ENCODE data around the gene ZNF22. TPM values are rescaled to one million over a fixed set of nuclear protein-coding genes. Genes with fewer than 3 reads are reported as not detected.

Gene ZNF22
- total and polyA plus RNA-seq, 2 experiments from 2014 or later, result 25.9 to 32.2 TPM

- TF ChIP-seq EZH2 (IDR thresholded peaks at IDR 0.05; ENCODE audit: borderline replicate concordance) (no peak), EZH2phosphoT487 (IDR thresholded peaks at IDR 0.05; ENCODE audit: low read depth, severe bottlenecking, unreplicated experiment) (no peak)
- no peaks in the 10 kb centered on the region for H3K9me3 ChIP-seq (ENCODE audit: low read depth)
- peaks cover 4% of the 10 kb centered on the region for H3K79me2 ChIP-seq
- no peaks in the 10 kb centered on the region for H3K9me2 ChIP-seq (replicated peaks; ENCODE audit: insufficient read depth)
- H3K36me3 ChIP-seq (replicated peaks; ENCODE audit: insufficient read depth, low read depth), result no peaks in the 10 kb centered on the region
- DNase-seq (ENCODE audit: low spot score), result peak; percentile 98
- whole genome bisulfite sequencing (ENCODE audit: low lambda C conversion rate, missing lambda C conversion rate), result 23% methylated on average over 12 of the region's 12 CpGs
- H3K4me1 ChIP-seq (ENCODE audit: insufficient read depth), result peaks cover 71% of the 10 kb centered on the region
- H2AFZ ChIP-seq, result no peak within 1 kb of the TSS
- peak within 1 kb of the TSS; percentile 2 for H3K4me3 ChIP-seq
- H3K4me2 ChIP-seq, result peak within 1 kb of the TSS; percentile 75
- H4K20me1 ChIP-seq (ENCODE audit: insufficient read depth, poor library complexity, severe bottlenecking), result no peaks in the 10 kb centered on the region
- peak within 1 kb of the TSS; percentile 93 for H3K27ac ChIP-seq
- no peaks in the 10 kb centered on the region for H3K27me3 ChIP-seq
These were observed 22.0 kb upstream of the ZNF22 start, which contains the start of gene DEPP1 for GRCh38 chr10:44978570-44979280. DEPP1 (minus strand) TSS chr10:44978809; CDS start chr10:44978030, 779 bp downstream.

GRCh38 chr10:44979281-44980191, 21.2 kb upstream of the ZNF22 start:
- no peaks in the 10 kb centered on the region for H3K27me3 ChIP-seq
- no peak overlapping the region for H2AFZ ChIP-seq
- no peak overlapping the region for H3K4me3 ChIP-seq
- H3K79me2 ChIP-seq, result peaks cover 4% of the 10 kb centered on the region
- H3K27ac ChIP-seq, result peak overlapping the region; percentile 78
- H3K36me3 ChIP-seq (replicated peaks; ENCODE audit: insufficient read depth, low read depth), result no peaks in the 10 kb centered on the region
- peaks cover 63% of the 10 kb centered on the region for H3K4me1 ChIP-seq (ENCODE audit: insufficient read depth)
- no peaks in the 10 kb centered on the region for H3K9me3 ChIP-seq (ENCODE audit: low read depth)
- WGBS (ENCODE audit: low lambda C conversion rate, missing lambda C conversion rate), result 77% methylated on average over 13 of the region's 13 CpGs
- TF ChIP-seq EZH2 (IDR thresholded peaks at IDR 0.05; ENCODE audit: borderline replicate concordance), result no peak
- no peak for TF ChIP-seq EZH2phosphoT487 (IDR thresholded peaks at IDR 0.05; ENCODE audit: low read depth, severe bottlenecking, unreplicated experiment)
- no peak for TF ChIP-seq CTCF (IDR thresholded peaks at IDR 0.05; ENCODE audit: poor library complexity)
- no peaks in the 10 kb centered on the region for H3K9me2 ChIP-seq (replicated peaks; ENCODE audit: insufficient read depth)
- H4K20me1 ChIP-seq (ENCODE audit: insufficient read depth, poor library complexity, severe bottlenecking), result no peaks in the 10 kb centered on the region
- no peak for DNase-seq (ENCODE audit: low spot score)
- peak overlapping the region; percentile 37 for H3K4me2 ChIP-seq

- H3K79me2 ChIP-seq, result peaks cover 4% of the 10 kb centered on the region
- no peak overlapping the region for H3K4me3 ChIP-seq
- H3K27me3 ChIP-seq, result no peaks in the 10 kb centered on the region
- H3K9me3 ChIP-seq (ENCODE audit: low read depth), result no peaks in the 10 kb centered on the region
- no peaks in the 10 kb centered on the region for H4K20me1 ChIP-seq (ENCODE audit: insufficient read depth, poor library complexity, severe bottlenecking)
- WGBS (ENCODE audit: low lambda C conversion rate, missing lambda C conversion rate), result 77% methylated on average over 14 of the region's 14 CpGs
- H3K27ac ChIP-seq, result peak overlapping the region; percentile 78
- H3K36me3 ChIP-seq (replicated peaks; ENCODE audit: insufficient read depth, low read depth), result no peaks in the 10 kb centered on the region
- no peak for DNase-seq (ENCODE audit: low spot score)
- H3K4me2 ChIP-seq, result peak overlapping the region; percentile 25
- TF ChIP-seq CTCF (IDR thresholded peaks at IDR 0.05; ENCODE audit: poor library complexity) (no peak), EZH2phosphoT487 (IDR thresholded peaks at IDR 0.05; ENCODE audit: low read depth, severe bottlenecking, unreplicated experiment) (no peak), EZH2 (IDR thresholded peaks at IDR 0.05; ENCODE audit: borderline replicate concordance) (no peak)
- peaks cover 65% of the 10 kb centered on the region for H3K4me1 ChIP-seq (ENCODE audit: insufficient read depth)
- H2AFZ ChIP-seq, result no peak overlapping the region
- no peaks in the 10 kb centered on the region for H3K9me2 ChIP-seq (replicated peaks; ENCODE audit: insufficient read depth)
These were observed 20.2 kb upstream of the ZNF22 start for GRCh38 chr10:44980309-44981171.

Measured in hepatocyte (in vitro differentiated cells).